Esophagus squamous epithelium (tissue), 4 donors: ENCODE results near the gene INO80D.

ENCODE experiments used
- POLR2A ChIP-seq, 4 donors: fragments of 450-650 bp; IDR thresholded peaks; one replicate each; pipeline ENCODE4 v1.6.1; 2017; ENCODE audit warnings: antibody characterized with exemption in 4 of 4, mild to moderate bottlenecking in 4 of 4, moderate library complexity in 3 of 4
- TF ChIP-seq, protein P1 (sequence below), 6 experiments: fragments of 450-650 bp in 4 of 6; fragments of 200-600 bp in 2 of 6; sonication (generic) in 2 of 6; IDR thresholded peaks; one replicate each; pipeline ENCODE4 v1.5.1; 2016 to 2019; ENCODE audit warnings: antibody characterized with exemption in 6 of 6, mild to moderate bottlenecking in 4 of 6, moderate library complexity in 4 of 6

DNA sequence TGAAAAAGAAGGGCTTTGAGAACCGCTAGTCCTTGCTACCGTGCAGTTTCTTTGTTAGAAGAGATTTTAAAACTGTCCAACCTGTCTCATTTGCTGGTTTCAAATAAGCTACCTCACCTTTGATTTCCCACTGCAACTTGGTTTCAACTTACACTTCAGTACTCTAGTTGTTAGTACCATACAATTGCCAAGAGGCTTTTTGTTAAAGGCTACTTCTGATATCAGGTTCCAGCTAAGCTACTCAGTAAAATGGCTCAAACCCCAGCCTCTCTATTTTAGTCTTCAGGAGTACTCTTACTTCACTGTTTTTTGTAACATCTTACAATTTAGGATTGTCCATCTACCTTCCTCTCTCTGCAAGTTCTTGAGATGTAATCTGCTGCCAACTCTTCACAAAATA, 91.6 kb downstream of the INO80D start:
- TF ChIP-seq, protein P1, sequence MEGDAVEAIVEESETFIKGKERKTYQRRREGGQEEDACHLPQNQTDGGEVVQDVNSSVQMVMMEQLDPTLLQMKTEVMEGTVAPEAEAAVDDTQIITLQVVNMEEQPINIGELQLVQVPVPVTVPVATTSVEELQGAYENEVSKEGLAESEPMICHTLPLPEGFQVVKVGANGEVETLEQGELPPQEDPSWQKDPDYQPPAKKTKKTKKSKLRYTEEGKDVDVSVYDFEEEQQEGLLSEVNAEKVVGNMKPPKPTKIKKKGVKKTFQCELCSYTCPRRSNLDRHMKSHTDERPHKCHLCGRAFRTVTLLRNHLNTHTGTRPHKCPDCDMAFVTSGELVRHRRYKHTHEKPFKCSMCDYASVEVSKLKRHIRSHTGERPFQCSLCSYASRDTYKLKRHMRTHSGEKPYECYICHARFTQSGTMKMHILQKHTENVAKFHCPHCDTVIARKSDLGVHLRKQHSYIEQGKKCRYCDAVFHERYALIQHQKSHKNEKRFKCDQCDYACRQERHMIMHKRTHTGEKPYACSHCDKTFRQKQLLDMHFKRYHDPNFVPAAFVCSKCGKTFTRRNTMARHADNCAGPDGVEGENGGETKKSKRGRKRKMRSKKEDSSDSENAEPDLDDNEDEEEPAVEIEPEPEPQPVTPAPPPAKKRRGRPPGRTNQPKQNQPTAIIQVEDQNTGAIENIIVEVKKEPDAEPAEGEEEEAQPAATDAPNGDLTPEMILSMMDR (IDR thresholded peaks at IDR 0.05) = no peak
- no peak for TF ChIP-seq POLR2A (IDR thresholded peaks at IDR 0.05)
